DMS79 (cell line): Measurements from ENCODE around the gene VTI1A.
"Not testable (repeated sequence)": the region's sequence is repeated elsewhere in the genome, so short reads cannot be mapped to it uniquely, and the experiment has no call there.

ENCODE experiments used
- DNase-seq: peaks from one replicate; lab custom pipeline; 2025; lab: John Stamatoyannopoulos, UW

VTI1A gene

DNA sequence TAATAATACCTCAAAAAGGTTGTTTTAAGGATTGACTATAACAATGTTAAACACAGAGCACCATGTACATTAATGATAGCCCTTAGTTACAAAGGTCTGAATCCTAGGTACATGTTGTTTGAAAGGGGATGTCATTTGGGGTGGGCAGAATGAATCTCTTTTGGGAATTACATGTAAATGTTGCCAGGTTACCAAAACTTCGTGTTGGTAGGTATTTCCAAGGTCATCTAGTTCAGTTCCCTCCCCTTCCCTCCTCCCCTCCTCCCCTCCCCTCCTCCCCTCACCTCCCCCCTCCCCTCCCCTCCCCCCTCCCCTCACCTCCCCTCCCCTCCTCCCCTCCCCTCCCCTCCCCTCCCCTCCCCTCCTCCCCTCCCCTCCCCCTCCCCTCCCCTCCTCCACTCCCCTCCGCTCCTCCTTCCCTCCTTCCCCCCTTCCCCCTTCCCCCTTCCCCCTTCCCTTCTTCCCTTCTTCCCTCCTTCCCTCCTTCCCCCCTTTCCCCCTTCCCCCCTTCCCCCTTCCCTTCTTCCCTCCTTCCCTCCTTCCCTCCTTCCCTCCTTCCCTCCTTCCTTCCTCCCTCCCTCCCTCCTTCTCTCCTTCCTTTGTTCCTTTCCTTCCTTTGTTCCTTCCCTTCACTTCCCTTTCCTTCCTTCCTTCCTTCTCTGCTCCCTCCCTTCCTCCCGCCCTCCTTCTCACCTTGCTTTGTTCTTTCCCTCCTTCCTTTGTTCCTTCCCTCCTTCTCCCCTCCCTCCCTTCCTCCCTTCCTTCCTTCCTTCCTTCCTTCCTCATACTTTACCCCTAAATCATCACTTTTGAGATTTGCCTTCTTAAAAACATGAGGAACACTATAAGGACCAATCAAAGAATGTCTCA is 8.1 kb downstream of the VTI1A start:
- DNase-seq = no peak

GRCh38 chr10:112456533-112456932 is 9.5 kb downstream of the VTI1A start:
- no peak for DNase-seq

DNA sequence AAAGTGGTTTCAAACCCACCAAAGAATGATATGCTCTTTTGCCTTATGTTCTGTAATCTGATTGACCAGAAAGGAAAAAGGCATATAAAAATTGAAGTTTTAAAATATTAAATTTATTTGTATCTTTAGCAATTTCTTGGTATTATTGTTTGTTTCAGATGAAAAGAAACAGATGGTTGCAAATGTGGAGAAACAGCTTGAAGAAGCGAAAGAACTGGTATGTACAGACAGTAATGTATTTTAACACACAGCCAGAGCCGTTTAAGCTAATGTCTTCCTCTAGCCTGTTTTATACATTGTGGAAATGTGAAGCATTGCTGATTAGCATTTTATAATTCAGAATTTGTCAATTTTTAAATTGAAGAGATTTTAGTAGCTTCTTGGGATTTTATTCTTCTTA is 13.4 kb downstream of the VTI1A start:
- DNase-seq = no peak

- no peak for DNase-seq
Observed at GRCh38 chr10:112461029-112461887, 14.2 kb downstream of the VTI1A start.

DNA sequence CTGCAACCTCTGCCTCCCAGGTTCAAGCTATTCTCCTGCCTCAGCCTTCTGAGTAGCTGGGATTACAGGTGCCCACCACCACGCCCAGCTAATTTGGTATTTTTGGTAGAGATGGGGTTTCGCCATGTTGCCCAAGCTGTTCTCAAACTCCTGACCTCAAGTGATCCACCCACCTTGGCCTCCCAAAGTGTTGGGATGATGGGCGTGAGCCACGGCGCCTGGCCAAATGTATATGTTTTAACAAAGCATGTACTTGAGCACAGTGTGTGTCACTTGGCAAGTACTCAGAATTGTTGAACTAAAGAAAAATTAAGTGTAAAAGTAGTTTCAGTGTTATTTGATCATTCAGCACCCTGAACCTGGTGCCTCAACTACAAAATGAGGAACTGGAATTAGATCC is 17.1 kb downstream of the VTI1A start:
- DNase-seq = not testable (repeated sequence)

DNA sequence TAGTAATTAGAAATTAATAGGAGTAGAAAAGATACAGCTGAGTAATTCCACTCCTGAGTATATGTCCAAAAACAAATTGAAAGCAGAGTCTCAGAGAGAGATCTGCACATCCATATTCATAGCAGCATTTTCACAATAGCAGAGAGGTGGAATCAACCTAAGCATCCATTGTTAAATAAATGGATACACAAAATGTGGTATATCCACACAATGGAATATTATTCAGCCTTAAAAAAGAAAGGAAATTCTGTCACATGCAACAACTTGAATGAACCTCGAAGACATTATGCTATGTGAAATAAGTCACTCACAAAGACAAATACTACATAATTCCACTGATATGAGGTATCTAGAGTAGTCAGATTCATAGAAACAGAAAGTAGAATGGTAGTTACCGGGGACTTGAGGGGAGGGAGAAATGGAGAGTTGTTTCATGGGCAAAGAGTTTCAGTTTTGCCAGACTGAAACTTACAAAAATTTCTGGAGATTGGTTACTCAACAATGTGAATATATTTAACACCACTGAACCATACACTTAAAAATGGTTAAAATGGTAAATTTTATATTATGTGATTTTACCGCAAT is 18.4 kb downstream of the VTI1A start:
- DNase-seq = no peak

DNA sequence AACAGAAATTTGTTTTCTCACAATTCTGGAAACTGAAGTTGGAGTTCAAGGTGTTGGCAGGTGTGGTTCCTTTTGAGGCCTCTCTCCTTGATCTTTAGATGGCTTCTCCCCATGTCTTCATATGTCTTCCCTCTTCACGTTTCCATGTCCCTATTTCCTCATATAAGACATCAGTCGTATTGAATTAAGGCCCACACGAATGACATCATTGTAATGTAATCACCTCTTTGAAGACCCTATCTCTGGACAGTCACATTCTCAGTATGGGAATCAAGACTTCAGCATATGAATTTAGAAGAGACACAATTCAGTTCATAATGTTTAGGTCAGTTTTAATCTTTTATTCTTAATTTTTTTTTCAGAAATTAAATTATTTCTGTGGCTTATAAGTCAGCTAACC is 19.8 kb downstream of the VTI1A start:
- DNase-seq = no peak

- no peak for DNase-seq
Observed at GRCh38 chr10:112467541-112468075, 20.6 kb downstream of the VTI1A start.

DNA sequence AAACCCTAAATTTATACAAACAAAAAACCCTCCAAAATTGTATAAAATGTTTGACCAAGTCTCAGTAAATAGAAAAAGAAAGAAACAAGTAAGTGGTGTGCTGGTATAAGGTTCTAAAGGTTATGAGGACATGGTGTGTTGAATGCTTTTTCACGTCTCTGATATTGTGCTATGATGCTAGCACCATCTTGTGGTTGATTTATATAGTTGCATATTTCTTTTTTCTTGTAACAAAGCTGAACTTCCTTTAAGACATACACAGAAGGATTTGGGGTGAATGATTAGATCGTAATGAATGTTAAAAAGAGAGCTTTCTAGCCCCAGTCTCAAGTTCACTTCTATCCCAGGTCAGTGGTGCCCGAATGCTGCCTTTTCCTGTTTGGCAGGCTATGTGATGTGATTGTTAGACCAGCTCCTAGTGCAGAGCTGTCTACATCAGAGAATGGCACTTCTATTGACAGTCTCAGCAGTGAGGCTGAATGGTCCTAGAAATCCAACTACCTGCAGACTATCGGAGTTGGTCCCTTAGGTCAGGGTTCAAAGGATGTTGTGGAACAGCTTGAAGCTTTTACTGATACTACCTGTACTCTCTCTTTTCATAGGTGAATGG is 25.0 kb downstream of the VTI1A start:
- DNase-seq = no peak

- DNase-seq = no peak
Observed at GRCh38 chr10:112475575-112476218, 28.7 kb downstream of the VTI1A start.

DNA sequence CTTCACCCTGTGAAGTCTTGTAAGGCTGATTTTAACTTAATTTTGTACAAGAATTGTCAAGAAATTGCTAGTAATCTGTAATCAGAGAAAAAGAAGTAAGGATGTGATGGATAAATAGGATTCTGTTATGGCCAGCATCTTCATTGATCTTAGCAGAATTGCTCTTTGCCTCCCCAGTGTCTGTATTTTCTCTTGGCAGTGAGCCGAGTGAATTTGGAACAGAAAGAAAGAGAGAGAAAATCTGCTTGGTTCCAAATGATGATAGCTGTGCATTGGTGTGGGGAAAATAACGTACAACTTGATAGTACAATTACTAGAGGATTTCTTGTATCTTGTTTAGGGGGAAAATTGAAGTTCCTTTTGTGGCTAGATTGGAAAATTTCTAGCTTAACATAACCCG is 34.6 kb downstream of the VTI1A start:
- no peak for DNase-seq

DNA sequence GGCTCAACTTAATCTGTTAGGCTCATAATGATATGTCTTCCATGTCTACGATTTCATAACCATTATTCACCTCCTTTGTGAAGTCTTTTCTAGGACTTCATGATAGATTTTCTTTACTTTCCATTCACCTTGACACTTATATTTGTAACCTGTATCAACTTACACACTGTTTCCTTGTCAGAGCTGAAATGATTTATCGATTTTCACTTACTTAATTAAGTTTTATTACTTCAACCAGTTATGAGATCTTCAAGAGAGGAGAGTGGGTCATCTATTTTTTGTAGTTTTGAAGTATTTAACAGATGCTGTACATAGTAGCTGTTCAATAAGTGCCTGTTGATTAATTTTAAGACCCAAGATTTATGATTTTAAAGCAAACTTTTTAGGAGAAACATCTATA is 37.4 kb downstream of the VTI1A start:
- no peak for DNase-seq

GRCh38 chr10:112487964-112488363 is 40.9 kb downstream of the VTI1A start:
- no peak for DNase-seq

DNA sequence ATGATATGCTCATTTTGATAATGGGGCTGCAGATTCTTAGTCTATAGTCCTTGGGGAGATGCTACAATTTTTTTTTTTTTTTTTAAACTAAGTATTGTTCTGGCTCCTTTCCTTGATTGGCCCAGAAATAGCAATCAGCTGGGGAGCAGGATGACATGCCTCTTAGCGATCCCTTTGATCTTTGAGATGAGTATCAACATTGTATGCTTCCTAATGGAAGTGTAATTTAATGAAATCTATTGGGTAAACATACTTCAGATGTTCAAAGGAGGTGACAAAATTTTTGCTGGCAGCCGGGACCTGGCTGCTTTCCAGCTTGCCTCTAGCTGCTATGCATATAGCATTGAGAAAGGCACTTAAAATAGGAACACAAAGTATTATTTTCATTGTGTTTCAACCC is 43.5 kb downstream of the VTI1A start:
- peak; percentile 68 for DNase-seq

- DNase-seq = no peak
Observed at GRCh38 chr10:112491144-112491543, 44.1 kb downstream of the VTI1A start.

DNA sequence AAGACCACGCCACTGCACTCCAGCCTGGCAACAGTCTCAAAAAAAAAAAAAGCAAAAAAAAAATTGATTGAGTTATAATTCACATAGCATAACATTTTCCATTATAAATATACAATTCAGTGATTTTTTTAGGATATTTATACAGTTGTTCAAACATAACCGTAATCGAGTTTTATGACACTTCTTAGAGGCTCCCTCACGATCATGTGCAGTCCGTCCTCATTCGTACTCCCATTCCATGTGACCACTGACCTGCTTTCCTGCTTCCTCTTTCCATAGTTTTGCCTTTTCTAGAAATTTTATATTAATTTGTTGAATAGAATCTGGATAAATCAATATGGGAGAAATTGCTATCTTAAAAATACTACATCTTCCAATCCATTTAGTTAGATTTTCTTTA is 45.7 kb downstream of the VTI1A start:
- DNase-seq = no peak

DNA sequence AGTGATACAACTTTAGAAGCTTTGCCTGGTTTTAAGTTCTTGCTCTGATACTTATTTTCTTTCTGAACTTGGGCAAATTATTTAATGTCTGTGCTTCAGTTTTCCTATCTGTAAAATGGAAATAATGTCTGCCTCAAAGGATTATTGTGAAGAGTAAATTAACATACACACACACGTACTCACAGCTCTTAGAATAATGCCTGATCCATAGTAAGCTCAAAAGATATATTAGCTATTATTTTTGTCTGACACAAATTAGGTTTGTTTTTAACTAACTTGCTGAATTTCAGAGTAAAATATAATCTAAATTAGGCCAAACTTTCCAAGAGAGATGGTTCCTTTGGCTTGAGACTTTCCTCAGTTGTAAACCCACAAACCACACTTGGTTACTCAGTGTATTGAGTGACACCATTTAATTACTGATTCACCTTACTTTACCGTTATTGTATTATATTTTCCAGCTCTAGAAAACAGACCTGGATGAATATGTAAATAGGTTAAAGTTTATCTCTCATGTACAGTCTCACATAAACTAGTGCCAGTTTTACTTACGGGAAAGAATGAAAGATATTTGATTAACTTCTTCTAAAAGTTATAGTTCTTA is 50.4 kb downstream of the VTI1A start:
- no peak for DNase-seq

- DNase-seq = no peak
Observed at GRCh38 chr10:112498806-112499205, 51.8 kb downstream of the VTI1A start.

GRCh38 chr10:112499985-112500384 is 53.0 kb downstream of the VTI1A start:
- not testable (repeated sequence) for DNase-seq

- DNase-seq = no peak
Observed at GRCh38 chr10:112502536-112502935, 55.5 kb downstream of the VTI1A start.

GRCh38 chr10:112503643-112504042 is 56.6 kb downstream of the VTI1A start:
- DNase-seq = no peak
